ENCODE results near the gene FTO. TPM values are rescaled to one million over a fixed set of nuclear protein-coding genes. Genes with fewer than 3 reads are reported as not detected.

The FTO gene
- total and polyA plus RNA-seq, 5 donors from 2014 or later = 58.6 to 97.6 (median 93.4) TPM

GRCh38 chr16:54163197-54163843 is 459.4 kb downstream of the FTO start:
- Mint-ChIP-seq H3K4me3 (no peak overlapping the region), H3K36me3 (no peaks in the 10 kb centered on the region), H3K27ac (no peak overlapping the region), H3K27me3 (peaks cover 4% of the 10 kb centered on the region), H3K9me3 (peaks cover 0 to 6% (median 2%) of the 10 kb centered on the region in 7 donors), H3K4me1 (no peaks in the 10 kb centered on the region)
- no peaks in the 10 kb centered on the region for H3K36me3 ChIP-seq (ENCODE audit: control insufficient read depth, insufficient read depth, low read length)
- no peaks in the 10 kb centered on the region for H3K27me3 ChIP-seq (ENCODE audit: control insufficient read depth, insufficient read depth, low read length)
- no peak overlapping the region for H3K27ac ChIP-seq (ENCODE audit: insufficient read depth, low read length, poor library complexity, severe bottlenecking)
- H3K4me3 ChIP-seq (ENCODE audit: low read depth, low read length) = no peak overlapping the region
- no peak for ATAC-seq (ENCODE audit: low read depth in 2 of 2)
- H3K4me1 ChIP-seq (ENCODE audit: control insufficient read depth, insufficient read depth, low read length, poor library complexity, severe bottlenecking) = no peaks in the 10 kb centered on the region
- H3K9me3 ChIP-seq (ENCODE audit: control insufficient read depth in 2 of 2, low read length in 2 of 2) = no peaks in the 10 kb centered on the region
- no peak for DNase-seq

GRCh38 chr16:54164789-54165173 is 460.8 kb downstream of the FTO start:
- Mint-ChIP-seq H3K9me3 (peaks cover 0 to 5% (median 0%) of the 10 kb centered on the region in 7 donors), H3K27ac (no peak overlapping the region), H3K36me3 (no peaks in the 10 kb centered on the region), H3K4me3 (no peak overlapping the region), H3K27me3 (peaks cover 4% of the 10 kb centered on the region), H3K4me1 (no peaks in the 10 kb centered on the region)
- no peaks in the 10 kb centered on the region for H3K27me3 ChIP-seq (ENCODE audit: control insufficient read depth, insufficient read depth, low read length)
- H3K4me1 ChIP-seq (ENCODE audit: control insufficient read depth, insufficient read depth, low read length, poor library complexity, severe bottlenecking) = no peaks in the 10 kb centered on the region
- no peak overlapping the region for H3K27ac ChIP-seq (ENCODE audit: insufficient read depth, low read length, poor library complexity, severe bottlenecking)
- no peaks in the 10 kb centered on the region for H3K36me3 ChIP-seq (ENCODE audit: control insufficient read depth, insufficient read depth, low read length)
- no peaks in the 10 kb centered on the region for H3K9me3 ChIP-seq (ENCODE audit: control insufficient read depth in 2 of 2, low read length in 2 of 2)
- ATAC-seq (ENCODE audit: low read depth in 2 of 2) (no peak), DNase-seq (no peak)
- no peak overlapping the region for H3K4me3 ChIP-seq (ENCODE audit: low read depth, low read length)

- no peak overlapping the region for H3K4me3 ChIP-seq (ENCODE audit: low read depth, low read length)
- Mint-ChIP-seq H3K4me1 (no peaks in the 10 kb centered on the region), H3K27me3 (peaks cover 4% of the 10 kb centered on the region), H3K9me3 (peaks cover 0 to 5% (median 0%) of the 10 kb centered on the region in 7 donors), H3K4me3 (no peak overlapping the region), H3K27ac (no peak overlapping the region), H3K36me3 (no peaks in the 10 kb centered on the region)
- no peak for ATAC-seq (ENCODE audit: low read depth in 2 of 2)
- H3K4me1 ChIP-seq (ENCODE audit: control insufficient read depth, insufficient read depth, low read length, poor library complexity, severe bottlenecking) = no peaks in the 10 kb centered on the region
- no peaks in the 10 kb centered on the region for H3K27me3 ChIP-seq (ENCODE audit: control insufficient read depth, insufficient read depth, low read length)
- no peak overlapping the region for H3K27ac ChIP-seq (ENCODE audit: insufficient read depth, low read length, poor library complexity, severe bottlenecking)
- no peaks in the 10 kb centered on the region for H3K9me3 ChIP-seq (ENCODE audit: control insufficient read depth in 2 of 2, low read length in 2 of 2)
- no peaks in the 10 kb centered on the region for H3K36me3 ChIP-seq (ENCODE audit: control insufficient read depth, insufficient read depth, low read length)
- no peak for DNase-seq
These were observed 461.4 kb downstream of the FTO start for GRCh38 chr16:54165174-54165911.

GRCh38 chr16:54165912-54166865 is 462.2 kb downstream of the FTO start:
- H3K27me3 Mint-ChIP-seq = peaks cover 4% of the 10 kb centered on the region
- no peaks in the 10 kb centered on the region for H3K4me1 Mint-ChIP-seq
- Histone ChIP-seq H3K9me3 (ENCODE audit: control insufficient read depth in 2 of 2, low read length in 2 of 2) (no peaks in the 10 kb centered on the region), H3K4me3 (ENCODE audit: low read depth, low read length) (no peak overlapping the region), H3K4me1 (ENCODE audit: control insufficient read depth, insufficient read depth, low read length, poor library complexity, severe bottlenecking) (no peaks in the 10 kb centered on the region), H3K27ac (ENCODE audit: insufficient read depth, low read length, poor library complexity, severe bottlenecking) (no peak overlapping the region), H3K27me3 (ENCODE audit: control insufficient read depth, insufficient read depth, low read length) (no peaks in the 10 kb centered on the region), H3K36me3 (ENCODE audit: control insufficient read depth, insufficient read depth, low read length) (no peaks in the 10 kb centered on the region)
- DNase-seq (no peak), ATAC-seq (ENCODE audit: low read depth in 2 of 2) (no peak)
- H3K9me3 Mint-ChIP-seq = peaks cover 0 to 5% (median 0%) of the 10 kb centered on the region in 7 donors
- H3K27ac Mint-ChIP-seq = no peak overlapping the region
- no peaks in the 10 kb centered on the region for H3K36me3 Mint-ChIP-seq
- H3K4me3 Mint-ChIP-seq = no peak overlapping the region

- no peak overlapping the region for H3K27ac ChIP-seq (ENCODE audit: insufficient read depth, low read length, poor library complexity, severe bottlenecking)
- H3K27ac Mint-ChIP-seq = no peak overlapping the region
- H3K27me3 Mint-ChIP-seq = no peaks in the 10 kb centered on the region
- H3K27me3 ChIP-seq (ENCODE audit: control insufficient read depth, insufficient read depth, low read length) = no peaks in the 10 kb centered on the region
- DNase-seq (no peak), ATAC-seq (ENCODE audit: low read depth in 2 of 2) (no peak)
- H3K4me3 ChIP-seq (ENCODE audit: low read depth, low read length) = no peak overlapping the region
- no peaks in the 10 kb centered on the region for H3K36me3 ChIP-seq (ENCODE audit: control insufficient read depth, insufficient read depth, low read length)
- H3K4me1 Mint-ChIP-seq = no peaks in the 10 kb centered on the region
- no peak overlapping the region for H3K4me3 Mint-ChIP-seq
- no peaks in the 10 kb centered on the region for H3K9me3 ChIP-seq (ENCODE audit: control insufficient read depth in 2 of 2, low read length in 2 of 2)
- peaks cover 0 to 5% (median 0%) of the 10 kb centered on the region in 7 donors for H3K9me3 Mint-ChIP-seq
- H3K4me1 ChIP-seq (ENCODE audit: control insufficient read depth, insufficient read depth, low read length, poor library complexity, severe bottlenecking) = no peaks in the 10 kb centered on the region
- no peaks in the 10 kb centered on the region for H3K36me3 Mint-ChIP-seq
These were observed 465.2 kb downstream of the FTO start for GRCh38 chr16:54169112-54169511.

GRCh38 chr16:54171626-54172537 is 467.9 kb downstream of the FTO start:
- Mint-ChIP-seq H3K27me3 (no peaks in the 10 kb centered on the region), H3K4me3 (no peak overlapping the region), H3K27ac (peak overlapping the region in 1 of 3 donors; percentile 33), H3K36me3 (no peaks in the 10 kb centered on the region), H3K4me1 (no peaks in the 10 kb centered on the region), H3K9me3 (peaks cover 0 to 5% (median 0%) of the 10 kb centered on the region in 7 donors)
- no peaks in the 10 kb centered on the region for H3K36me3 ChIP-seq (ENCODE audit: control insufficient read depth, insufficient read depth, low read length)
- H3K4me3 ChIP-seq (ENCODE audit: low read depth, low read length) = no peak overlapping the region
- H3K27me3 ChIP-seq (ENCODE audit: control insufficient read depth, insufficient read depth, low read length) = no peaks in the 10 kb centered on the region
- no peaks in the 10 kb centered on the region for H3K4me1 ChIP-seq (ENCODE audit: control insufficient read depth, insufficient read depth, low read length, poor library complexity, severe bottlenecking)
- ATAC-seq (ENCODE audit: low read depth in 2 of 2) (no peak), DNase-seq (no peak)
- H3K27ac ChIP-seq (ENCODE audit: insufficient read depth, low read length, poor library complexity, severe bottlenecking) = no peak overlapping the region
- H3K9me3 ChIP-seq (ENCODE audit: control insufficient read depth in 2 of 2, low read length in 2 of 2) = no peaks in the 10 kb centered on the region

GRCh38 chr16:54173490-54173889 is 469.5 kb downstream of the FTO start:
- H3K36me3 Mint-ChIP-seq = no peaks in the 10 kb centered on the region
- no peaks in the 10 kb centered on the region for H3K4me1 ChIP-seq (ENCODE audit: control insufficient read depth, insufficient read depth, low read length, poor library complexity, severe bottlenecking)
- ATAC-seq (ENCODE audit: low read depth in 2 of 2) (no peak), DNase-seq (no peak)
- no peak overlapping the region for H3K4me3 Mint-ChIP-seq
- no peaks in the 10 kb centered on the region for H3K9me3 Mint-ChIP-seq
- H3K27ac ChIP-seq (ENCODE audit: insufficient read depth, low read length, poor library complexity, severe bottlenecking) = no peak overlapping the region
- H3K4me1 Mint-ChIP-seq = no peaks in the 10 kb centered on the region
- H3K36me3 ChIP-seq (ENCODE audit: control insufficient read depth, insufficient read depth, low read length) = no peaks in the 10 kb centered on the region
- H3K27me3 ChIP-seq (ENCODE audit: control insufficient read depth, insufficient read depth, low read length) = no peaks in the 10 kb centered on the region
- no peaks in the 10 kb centered on the region for H3K9me3 ChIP-seq (ENCODE audit: control insufficient read depth in 2 of 2, low read length in 2 of 2)
- H3K27me3 Mint-ChIP-seq = no peaks in the 10 kb centered on the region
- peak overlapping the region in 1 of 3 donors; percentile 43 for H3K27ac Mint-ChIP-seq
- H3K4me3 ChIP-seq (ENCODE audit: low read depth, low read length) = no peak overlapping the region

Data from CD4-positive, CD25-positive, alpha-beta regulatory T cell (primary cell).